GM18873 (cell line): ENCODE measurements around the gene TSPAN18.

Source experiments
- ATAC-seq: cut with Tn5 transposase; IDR thresholded peaks from one replicate; pipeline ENCODE4 v1.9.1; 2021; ENCODE audit warnings: mild to moderate bottlenecking, moderate library complexity, moderate number of reproducible peaks; ENCODE audit not compliant: unreplicated experiment, low FRiP score

The TSPAN18 gene

GRCh38 chr11:44736791-44737190 lies 10.0 kb downstream of the TSPAN18 start:
- no peak for ATAC-seq

GRCh38 chr11:44737245-44738085 lies 10.7 kb downstream of the TSPAN18 start:
- ATAC-seq: no peak

DNA sequence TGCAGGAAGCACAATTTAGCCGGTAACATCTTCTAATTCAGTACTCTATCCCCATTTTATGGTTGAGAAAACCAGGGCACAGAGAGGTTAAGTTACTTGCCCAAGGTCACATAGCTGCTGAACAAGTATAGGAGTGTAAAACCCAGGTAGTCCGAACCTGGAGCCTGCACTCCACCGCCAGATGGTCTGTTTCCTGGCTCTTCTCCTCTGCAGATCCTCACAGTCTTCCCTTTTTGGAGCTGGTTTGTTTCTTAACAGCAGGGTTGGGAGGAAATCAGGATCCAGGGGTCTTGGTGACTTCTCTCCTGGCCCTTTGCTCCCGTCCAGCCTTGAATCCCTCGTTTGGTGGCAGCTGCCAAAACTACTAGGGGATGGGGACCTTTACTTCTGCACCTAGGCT lies 12.0 kb downstream of the TSPAN18 start:
- no peak for ATAC-seq

- ATAC-seq: no peak
These were observed 14.2 kb downstream of the TSPAN18 start for GRCh38 chr11:44740967-44741366.

DNA sequence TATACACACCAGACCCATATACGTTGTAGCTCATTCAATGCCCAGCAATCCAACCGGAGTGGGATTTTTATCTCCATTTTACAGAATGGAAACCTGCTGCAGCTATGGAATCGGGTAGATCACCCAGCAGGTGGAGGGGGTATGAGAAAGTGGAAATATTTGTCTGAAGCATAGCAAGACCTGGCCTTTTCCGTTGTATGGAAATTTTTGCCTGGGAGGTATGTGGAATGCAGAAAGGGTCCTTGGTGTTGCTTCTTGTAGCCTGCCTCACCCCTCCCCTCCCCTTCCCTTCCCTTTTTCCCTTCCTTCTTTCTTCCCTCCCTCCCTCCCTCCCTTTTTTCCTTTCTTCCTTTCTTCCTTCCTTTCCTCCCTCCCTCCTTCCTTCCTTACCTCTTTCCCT lies 15.2 kb downstream of the TSPAN18 start:
- ATAC-seq: no peak

GRCh38 chr11:44742508-44743246 lies 15.9 kb downstream of the TSPAN18 start:
- ATAC-seq: no peak

GRCh38 chr11:44743326-44743725 lies 16.6 kb downstream of the TSPAN18 start:
- no peak for ATAC-seq

DNA sequence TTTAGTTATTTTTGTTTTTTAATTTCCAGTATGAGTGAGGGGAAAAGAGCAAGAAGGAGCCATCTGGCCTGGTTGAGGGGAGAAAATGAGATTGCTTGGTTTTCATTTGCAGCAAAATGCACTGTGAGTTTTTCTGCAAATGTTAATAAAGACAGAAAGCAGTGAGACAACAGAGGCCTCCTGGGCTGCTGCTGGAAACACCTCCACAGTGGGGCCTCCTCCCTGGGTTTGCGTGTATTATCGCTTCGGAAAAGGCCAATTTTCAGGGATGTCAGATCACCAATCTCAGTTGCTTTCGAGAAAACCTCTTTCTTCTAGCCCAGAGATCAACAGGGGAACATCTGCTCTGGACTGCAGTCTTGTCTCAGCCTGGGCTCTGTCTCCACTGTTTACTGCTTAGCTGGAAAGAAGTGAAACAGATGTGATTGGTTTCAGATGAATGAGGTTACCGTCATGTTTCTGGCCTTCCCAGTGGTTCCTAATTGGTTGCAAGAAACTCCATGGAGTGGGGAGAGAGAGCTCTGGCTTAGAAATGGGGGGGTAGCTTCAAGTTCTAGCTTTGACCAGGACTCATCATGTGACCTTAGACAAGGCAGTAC lies 17.3 kb downstream of the TSPAN18 start:
- no peak for ATAC-seq

- ATAC-seq: no peak
These were observed 20.1 kb downstream of the TSPAN18 start for GRCh38 chr11:44746894-44747293.

DNA sequence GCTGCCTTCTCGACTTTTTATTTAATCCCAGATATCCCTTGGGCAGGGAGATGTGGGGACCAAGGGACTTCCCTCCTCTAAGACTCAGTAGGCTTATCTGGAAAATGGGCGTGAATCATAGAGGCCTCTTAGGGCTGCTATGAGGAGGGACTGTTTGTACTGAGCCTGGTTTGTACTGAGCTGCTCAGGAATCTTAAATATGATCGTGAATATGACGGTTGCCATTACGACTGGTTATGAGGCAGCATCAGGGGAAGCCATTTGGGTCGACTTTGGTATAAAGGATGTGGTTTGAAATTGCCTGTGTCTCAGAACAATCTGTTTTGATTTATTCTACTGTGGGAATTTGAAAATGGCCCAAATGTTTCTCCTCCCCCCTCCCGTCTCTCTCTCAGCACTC lies 20.6 kb downstream of the TSPAN18 start:
- ATAC-seq: no peak

DNA sequence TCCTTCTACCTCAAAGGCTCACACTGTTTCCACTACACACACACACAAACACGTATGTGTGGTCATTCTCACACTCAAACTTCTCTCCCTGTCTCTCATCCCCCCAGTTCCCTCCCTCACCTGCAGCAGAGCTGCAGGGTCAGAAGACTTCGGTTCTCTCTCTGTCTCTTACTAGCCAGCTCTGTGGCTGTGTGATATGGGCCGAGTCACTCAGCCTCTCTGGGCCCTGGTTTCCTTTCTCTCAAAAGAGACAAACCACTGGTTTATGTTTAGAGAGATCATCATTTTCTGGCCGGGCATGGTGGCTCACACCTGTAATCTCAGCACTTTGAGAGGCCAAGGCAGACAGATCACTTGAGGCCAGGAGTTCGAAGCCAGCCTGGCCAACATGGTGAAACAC lies 21.1 kb downstream of the TSPAN18 start:
- ATAC-seq: no peak

- ATAC-seq: no peak
These were observed 21.8 kb downstream of the TSPAN18 start for GRCh38 chr11:44748606-44749005.

GRCh38 chr11:44749189-44749588 lies 22.4 kb downstream of the TSPAN18 start:
- no peak for ATAC-seq

- ATAC-seq: no peak
These were observed 24.0 kb downstream of the TSPAN18 start for GRCh38 chr11:44750551-44751465.

- ATAC-seq: no peak
These were observed 25.5 kb downstream of the TSPAN18 start for GRCh38 chr11:44752300-44752699.

GRCh38 chr11:44752713-44753112 lies 26.0 kb downstream of the TSPAN18 start:
- ATAC-seq: no peak

DNA sequence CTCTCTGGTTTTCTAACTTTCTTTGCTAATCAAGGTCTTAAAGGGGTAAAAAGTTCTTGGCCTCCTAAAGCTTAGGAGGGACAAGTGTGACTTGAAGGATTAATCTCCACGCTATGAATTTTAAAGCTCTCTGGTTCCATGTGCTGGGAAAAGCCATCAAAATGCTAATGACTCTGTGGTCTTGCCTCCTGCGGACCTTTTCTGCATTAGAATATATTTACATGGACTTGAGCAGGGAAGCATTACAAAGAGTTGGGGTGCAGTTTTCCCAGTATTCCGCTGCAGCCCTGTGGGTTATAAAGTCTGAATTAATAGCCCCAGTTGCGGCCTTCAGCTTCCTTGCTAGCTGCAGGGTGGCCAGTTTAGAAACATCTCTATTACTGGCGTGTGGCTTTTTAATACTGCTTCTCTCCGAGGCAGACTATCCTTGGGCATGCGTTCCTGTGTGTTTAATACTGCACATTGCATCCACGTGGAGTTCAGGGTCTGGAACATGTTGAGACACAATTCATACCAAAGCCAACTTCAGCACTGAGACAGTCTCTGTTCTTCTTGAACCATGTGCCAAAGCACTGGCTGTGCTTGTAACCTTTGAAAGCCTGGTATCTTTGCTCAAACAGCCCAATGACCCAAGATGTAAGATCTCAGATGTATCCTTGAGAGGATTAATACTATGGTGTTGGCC lies 27.3 kb downstream of the TSPAN18 start:
- no peak for ATAC-seq

DNA sequence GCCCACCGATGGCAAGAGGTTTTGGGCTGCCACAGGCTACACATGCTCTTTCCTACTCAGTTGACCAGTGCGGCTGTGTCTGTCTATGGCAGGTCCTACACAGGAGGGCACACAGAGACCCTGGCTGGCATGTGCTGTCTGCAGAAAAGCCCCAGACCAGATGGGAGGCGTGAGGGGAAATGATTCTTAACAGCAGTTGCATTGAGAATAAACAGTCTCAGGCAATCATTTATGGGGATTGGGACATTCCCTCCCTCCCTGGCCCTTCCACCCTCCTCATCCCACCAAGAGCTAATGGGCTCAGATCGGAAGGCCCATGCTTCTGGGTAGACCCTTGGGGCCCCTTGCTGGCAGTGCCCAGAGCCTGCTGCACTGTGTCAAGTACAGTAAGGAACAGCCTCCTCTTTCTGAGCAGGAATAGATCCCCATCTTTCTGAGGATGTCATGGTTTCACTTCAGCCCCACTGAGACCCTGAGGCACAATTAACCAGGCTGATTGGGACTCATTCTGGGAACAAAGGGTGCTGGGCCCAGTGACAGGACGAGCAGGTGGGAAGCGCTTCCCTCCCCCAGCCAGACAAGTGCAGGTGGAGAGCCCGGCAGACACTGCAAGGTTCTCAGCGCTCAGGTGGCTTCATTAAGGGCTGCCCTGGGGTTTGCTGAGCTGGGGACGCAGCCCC lies 28.3 kb downstream of the TSPAN18 start:
- no peak for ATAC-seq
